ENCODE data around the gene FBXL13. TPM values are rescaled to one million over a fixed set of nuclear protein-coding genes. Genes with fewer than 3 reads are reported as not detected.

Gene FBXL13
- total and polyA plus RNA-seq, 2 experiments from 2014 or later: 1.2 to 2.5 TPM

DNA sequence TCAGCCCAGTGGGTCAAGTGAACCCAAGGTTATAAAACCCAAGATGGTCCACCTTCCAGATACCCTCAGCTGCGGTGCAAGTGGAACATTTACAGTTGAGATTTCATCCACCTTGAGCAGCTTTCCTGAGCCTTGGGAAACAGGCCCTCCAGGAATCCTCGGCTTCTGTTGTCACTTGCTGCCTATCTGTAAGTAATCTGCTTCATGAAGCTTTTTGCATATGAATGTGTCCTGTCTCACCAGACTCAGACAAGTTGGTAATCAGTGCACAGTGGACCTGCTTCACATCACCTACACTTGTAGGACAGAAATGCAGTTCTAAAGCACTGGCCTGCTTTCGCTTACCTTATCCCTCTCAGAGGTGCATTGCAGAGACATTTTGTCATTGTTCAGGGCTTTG, 245.5 kb downstream of the FBXL13 start:
- no peak overlapping the region for H3K4me2 ChIP-seq
- H3K4me1 ChIP-seq (ENCODE audit: insufficient read depth): no peaks in the 10 kb centered on the region
- H3K79me2 ChIP-seq (replicated peaks; ENCODE audit: insufficient read depth): no peaks in the 10 kb centered on the region
- no peaks in the 10 kb centered on the region for H3K36me3 ChIP-seq (ENCODE audit: insufficient read depth)
- no peaks in the 10 kb centered on the region for H3K27me3 ChIP-seq (ENCODE audit: insufficient read depth)
- no peaks in the 10 kb centered on the region for H3F3A ChIP-seq (replicated peaks; ENCODE audit: low read depth)
- no peak for TF ChIP-seq ZNF114 (CRISPR knock-in tag; IDR thresholded peaks at IDR 0.05)
- TF ChIP-seq, protein P1, sequence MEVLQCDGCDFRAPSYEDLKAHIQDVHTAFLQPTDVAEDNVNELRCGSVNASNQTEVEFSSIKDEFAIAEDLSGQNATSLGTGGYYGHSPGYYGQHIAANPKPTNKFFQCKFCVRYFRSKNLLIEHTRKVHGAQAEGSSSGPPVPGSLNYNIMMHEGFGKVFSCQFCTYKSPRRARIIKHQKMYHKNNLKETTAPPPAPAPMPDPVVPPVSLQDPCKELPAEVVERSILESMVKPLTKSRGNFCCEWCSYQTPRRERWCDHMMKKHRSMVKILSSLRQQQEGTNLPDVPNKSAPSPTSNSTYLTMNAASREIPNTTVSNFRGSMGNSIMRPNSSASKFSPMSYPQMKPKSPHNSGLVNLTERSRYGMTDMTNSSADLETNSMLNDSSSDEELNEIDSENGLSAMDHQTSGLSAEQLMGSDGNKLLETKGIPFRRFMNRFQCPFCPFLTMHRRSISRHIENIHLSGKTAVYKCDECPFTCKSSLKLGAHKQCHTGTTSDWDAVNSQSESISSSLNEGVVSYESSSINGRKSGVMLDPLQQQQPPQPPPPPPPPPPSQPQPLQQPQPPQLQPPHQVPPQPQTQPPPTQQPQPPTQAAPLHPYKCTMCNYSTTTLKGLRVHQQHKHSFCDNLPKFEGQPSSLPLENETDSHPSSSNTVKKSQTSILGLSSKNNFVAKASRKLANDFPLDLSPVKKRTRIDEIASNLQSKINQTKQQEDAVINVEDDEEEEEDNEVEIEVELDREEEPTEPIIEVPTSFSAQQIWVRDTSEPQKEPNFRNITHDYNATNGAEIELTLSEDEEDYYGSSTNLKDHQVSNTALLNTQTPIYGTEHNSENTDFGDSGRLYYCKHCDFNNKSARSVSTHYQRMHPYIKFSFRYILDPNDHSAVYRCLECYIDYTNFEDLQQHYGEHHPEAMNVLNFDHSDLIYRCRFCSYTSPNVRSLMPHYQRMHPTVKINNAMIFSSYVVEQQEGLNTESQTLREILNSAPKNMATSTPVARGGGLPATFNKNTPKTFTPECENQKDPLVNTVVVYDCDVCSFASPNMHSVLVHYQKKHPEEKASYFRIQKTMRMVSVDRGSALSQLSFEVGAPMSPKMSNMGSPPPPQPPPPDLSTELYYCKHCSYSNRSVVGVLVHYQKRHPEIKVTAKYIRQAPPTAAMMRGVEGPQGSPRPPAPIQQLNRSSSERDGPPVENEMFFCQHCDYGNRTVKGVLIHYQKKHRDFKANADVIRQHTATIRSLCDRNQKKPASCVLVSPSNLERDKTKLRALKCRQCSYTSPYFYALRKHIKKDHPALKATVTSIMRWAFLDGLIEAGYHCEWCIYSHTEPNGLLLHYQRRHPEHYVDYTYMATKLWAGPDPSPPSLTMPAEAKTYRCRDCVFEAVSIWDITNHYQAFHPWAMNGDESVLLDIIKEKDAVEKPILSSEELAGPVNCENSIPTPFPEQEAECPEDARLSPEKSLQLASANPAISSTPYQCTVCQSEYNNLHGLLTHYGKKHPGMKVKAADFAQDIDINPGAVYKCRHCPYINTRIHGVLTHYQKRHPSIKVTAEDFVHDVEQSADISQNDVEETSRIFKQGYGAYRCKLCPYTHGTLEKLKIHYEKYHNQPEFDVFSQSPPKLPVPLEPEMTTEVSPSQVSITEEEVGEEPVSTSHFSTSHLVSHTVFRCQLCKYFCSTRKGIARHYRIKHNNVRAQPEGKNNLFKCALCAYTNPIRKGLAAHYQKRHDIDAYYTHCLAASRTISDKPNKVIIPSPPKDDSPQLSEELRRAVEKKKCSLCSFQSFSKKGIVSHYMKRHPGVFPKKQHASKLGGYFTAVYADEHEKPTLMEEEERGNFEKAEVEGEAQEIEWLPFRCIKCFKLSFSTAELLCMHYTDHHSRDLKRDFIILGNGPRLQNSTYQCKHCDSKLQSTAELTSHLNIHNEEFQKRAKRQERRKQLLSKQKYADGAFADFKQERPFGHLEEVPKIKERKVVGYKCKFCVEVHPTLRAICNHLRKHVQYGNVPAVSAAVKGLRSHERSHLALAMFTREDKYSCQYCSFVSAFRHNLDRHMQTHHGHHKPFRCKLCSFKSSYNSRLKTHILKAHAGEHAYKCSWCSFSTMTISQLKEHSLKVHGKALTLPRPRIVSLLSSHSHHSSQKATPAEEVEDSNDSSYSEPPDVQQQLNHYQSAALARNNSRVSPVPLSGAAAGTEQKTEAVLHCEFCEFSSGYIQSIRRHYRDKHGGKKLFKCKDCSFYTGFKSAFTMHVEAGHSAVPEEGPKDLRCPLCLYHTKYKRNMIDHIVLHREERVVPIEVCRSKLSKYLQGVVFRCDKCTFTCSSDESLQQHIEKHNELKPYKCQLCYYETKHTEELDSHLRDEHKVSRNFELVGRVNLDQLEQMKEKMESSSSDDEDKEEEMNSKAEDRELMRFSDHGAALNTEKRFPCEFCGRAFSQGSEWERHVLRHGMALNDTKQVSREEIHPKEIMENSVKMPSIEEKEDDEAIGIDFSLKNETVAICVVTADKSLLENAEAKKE (CRISPR knock-in tag; IDR thresholded peaks at IDR 0.05): no peak
- no peak for TF ChIP-seq JUNB (IDR thresholded peaks at IDR 0.05; ENCODE audit: unreplicated experiment)
- TF ChIP-seq ZNF331 (CRISPR knock-in tag; IDR thresholded peaks at IDR 0.05; ENCODE audit: low read depth): no peak
- no peak for TF ChIP-seq EZH2 (IDR thresholded peaks at IDR 0.05; ENCODE audit: low read depth, unreplicated experiment)
- no peak for TF ChIP-seq STAT1 (IDR thresholded peaks at IDR 0.05; ENCODE audit: unreplicated experiment)
- TF ChIP-seq, protein P2, sequence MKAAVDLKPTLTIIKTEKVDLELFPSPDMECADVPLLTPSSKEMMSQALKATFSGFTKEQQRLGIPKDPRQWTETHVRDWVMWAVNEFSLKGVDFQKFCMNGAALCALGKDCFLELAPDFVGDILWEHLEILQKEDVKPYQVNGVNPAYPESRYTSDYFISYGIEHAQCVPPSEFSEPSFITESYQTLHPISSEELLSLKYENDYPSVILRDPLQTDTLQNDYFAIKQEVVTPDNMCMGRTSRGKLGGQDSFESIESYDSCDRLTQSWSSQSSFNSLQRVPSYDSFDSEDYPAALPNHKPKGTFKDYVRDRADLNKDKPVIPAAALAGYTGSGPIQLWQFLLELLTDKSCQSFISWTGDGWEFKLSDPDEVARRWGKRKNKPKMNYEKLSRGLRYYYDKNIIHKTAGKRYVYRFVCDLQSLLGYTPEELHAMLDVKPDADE (IDR thresholded peaks at IDR 0.05): no peak
- no peaks in the 10 kb centered on the region for H4K20me1 ChIP-seq (replicated peaks; ENCODE audit: insufficient read depth)
- peak overlapping the region; percentile 53; the same call in 1 of the 2 replicates for H3K27ac Mint-ChIP-seq
- H3K9me3 Mint-ChIP-seq: no peaks in the 10 kb centered on the region
- peaks cover 8% of the 10 kb centered on the region; the same call in 2 of the 3 replicates for H3K36me3 Mint-ChIP-seq (ENCODE audit: low read depth)
- peaks cover 9% of the 10 kb centered on the region; the same call in 2 of the 3 replicates for H3K4me1 Mint-ChIP-seq
- no peak overlapping the region for H3K4me3 Mint-ChIP-seq
- ATAC-seq (no peak), DNase-seq (ENCODE audit: low spot score) (no peak)
- no peak overlapping the region for H2AFZ ChIP-seq
- no peaks in the 10 kb centered on the region for H3K27me3 Mint-ChIP-seq (ENCODE audit: insufficient read depth, low read depth, poor library complexity)
- H3K9me2 ChIP-seq (ENCODE audit: insufficient read depth): no peaks in the 10 kb centered on the region
- no peak overlapping the region for H3K27ac ChIP-seq (ENCODE audit: low read depth)
- H3K4me3 ChIP-seq: no peak overlapping the region

All from GM23338 (cell line).